Endothelial cell (in vitro differentiated cells): Measurements from ENCODE around the gene HIGD1A. TPM values are rescaled to one million over a fixed set of nuclear protein-coding genes. Genes with fewer than 3 reads are reported as not detected.
A peak's percentile ranks its signal among the peaks of the same experiment; 100 is the strongest.

ENCODE experiments used
- DNase-seq: peaks from one replicate; pipeline ENCODE4 v3.0.0; 2021; ENCODE audit warnings: low spot score
- H3K27ac Mint-ChIP-seq: one replicate; pipeline ENCODE4 v1.8.0; 2021; ENCODE audit warnings: mixed read lengths, inconsistent platforms; ENCODE audit not compliant: unreplicated experiment
- H3K27me3 Mint-ChIP-seq: one replicate; pipeline ENCODE4 v1.8.0; 2021; ENCODE audit warnings: mild to moderate bottlenecking, moderate library complexity, mixed read lengths, inconsistent platforms; ENCODE audit not compliant: unreplicated experiment
- H3K36me3 Mint-ChIP-seq: one replicate; pipeline ENCODE4 v1.8.0; 2021; ENCODE audit warnings: mild to moderate bottlenecking, low read depth, mixed read lengths, inconsistent platforms; ENCODE audit not compliant: unreplicated experiment
- H3K4me1 Mint-ChIP-seq: one replicate; pipeline ENCODE4 v1.8.0; 2021; ENCODE audit warnings: mild to moderate bottlenecking, mixed read lengths, inconsistent platforms; ENCODE audit not compliant: unreplicated experiment
- H3K4me3 Mint-ChIP-seq: one replicate; pipeline ENCODE4 v1.8.0; 2021; ENCODE audit warnings: mild to moderate bottlenecking, mixed read lengths, inconsistent platforms; ENCODE audit not compliant: unreplicated experiment
- H3K9me3 Mint-ChIP-seq: one replicate; pipeline ENCODE4 v1.8.0; 2021; ENCODE audit warnings: mixed read lengths, inconsistent platforms; ENCODE audit not compliant: unreplicated experiment
- CTCF ChIP-seq: fragments of 200-600 bp; sonication (generic); IDR thresholded peaks from one replicate; pipeline ENCODE4 v1.5.0; 2021; ENCODE audit warnings: antibody characterized with exemption; ENCODE audit not compliant: unreplicated experiment
- long read RNA-seq: library from polyadenylated mRNA; unstranded; transcript quantifications from one replicate; pipeline ENCODE4 v2.0.0, GENCODE V29; 2020; ENCODE audit not compliant: unreplicated experiment
- total RNA-seq: library from RNA; stranded (reverse); fragmentation: NEBNext Ultra II Directional; extraction: Animal tissue kit (Norgen Biotek cat#: 25700); gene quantifications from one replicate; pipeline ENCODE4 v1.2.1, GENCODE V29; 2021; ENCODE audit not compliant: unreplicated experiment

Gene HIGD1A
- total RNA-seq = 60.7 TPM
- long read RNA-seq, transcript HIGD1A-201 (4 exons, 1,373 nt) = major isoform, 73 of 77 reads
- long read RNA-seq, partial matches to known transcripts = 0 of 77 reads
- long read RNA-seq, other reads (novel, unspliced or antisense) = 3 of 77 reads

GRCh38 chr3:42804106-42804830, at the start of gene HIGD1A:
Gene HIGD1A, minus strand, starts transcription at chr3:42804490. Its CDS starts 10,237 bp downstream, at chr3:42794253.
- Mint-ChIP-seq H3K4me1 (peaks cover 25% of the 10 kb centered on the region), H3K27me3 (peaks cover 7% of the 10 kb centered on the region), H3K4me3 (peak within 1 kb of the TSS; percentile 99), H3K9me3 (no peaks in the 10 kb centered on the region), H3K36me3 (peaks cover 11% of the 10 kb centered on the region), H3K27ac (peak within 1 kb of the TSS; percentile 99)
- DNase-seq = peak; percentile 90
- no peak for TF ChIP-seq CTCF

- DNase-seq = no peak
- no peak overlapping the region for H3K27ac Mint-ChIP-seq
Observed at GRCh38 chr3:42853739-42854302, 49.5 kb upstream of the HIGD1A start.

GRCh38 chr3:42853056-42853455, 48.8 kb upstream of the HIGD1A start:
- Mint-ChIP-seq H3K36me3 (peaks cover 5% of the 10 kb centered on the region), H3K27ac (no peak overlapping the region), H3K27me3 (peaks cover 2% of the 10 kb centered on the region), H3K4me1 (peaks cover 23% of the 10 kb centered on the region), H3K4me3 (no peak overlapping the region), H3K9me3 (no peaks in the 10 kb centered on the region)
- DNase-seq = no peak
- no peak for TF ChIP-seq CTCF

More at GRCh38 chr3:42853739-42854302, 49.5 kb upstream of the HIGD1A start:
- peaks cover 3% of the 10 kb centered on the region for H3K27me3 Mint-ChIP-seq
- H3K4me1 Mint-ChIP-seq = peaks cover 23% of the 10 kb centered on the region
- peaks cover 5% of the 10 kb centered on the region for H3K36me3 Mint-ChIP-seq
- no peak overlapping the region for H3K4me3 Mint-ChIP-seq
- no peaks in the 10 kb centered on the region for H3K9me3 Mint-ChIP-seq
- no peak for TF ChIP-seq CTCF

GRCh38 chr3:42852441-42852840, 48.2 kb upstream of the HIGD1A start:
- no peak for TF ChIP-seq CTCF
- Mint-ChIP-seq H3K27me3 (peaks cover 2% of the 10 kb centered on the region), H3K27ac (peak overlapping the region; percentile 83), H3K4me3 (no peak overlapping the region), H3K4me1 (peaks cover 28% of the 10 kb centered on the region), H3K36me3 (peaks cover 5% of the 10 kb centered on the region), H3K9me3 (no peaks in the 10 kb centered on the region)
- peak; percentile 22 for DNase-seq
